Measurements from ENCODE around the gene SELP. TPM values are rescaled to one million over a fixed set of nuclear protein-coding genes. Genes with fewer than 3 reads are reported as not detected.
A peak's percentile ranks its signal among the peaks of the same experiment; 100 is the strongest.

Gene SELP
- total and polyA plus RNA-seq, 2 of the 13 experiments (the other 11 are each of a cell fraction or from before 2014, with no cell fraction given): 0.11 TPM; not detected in 1

DNA sequence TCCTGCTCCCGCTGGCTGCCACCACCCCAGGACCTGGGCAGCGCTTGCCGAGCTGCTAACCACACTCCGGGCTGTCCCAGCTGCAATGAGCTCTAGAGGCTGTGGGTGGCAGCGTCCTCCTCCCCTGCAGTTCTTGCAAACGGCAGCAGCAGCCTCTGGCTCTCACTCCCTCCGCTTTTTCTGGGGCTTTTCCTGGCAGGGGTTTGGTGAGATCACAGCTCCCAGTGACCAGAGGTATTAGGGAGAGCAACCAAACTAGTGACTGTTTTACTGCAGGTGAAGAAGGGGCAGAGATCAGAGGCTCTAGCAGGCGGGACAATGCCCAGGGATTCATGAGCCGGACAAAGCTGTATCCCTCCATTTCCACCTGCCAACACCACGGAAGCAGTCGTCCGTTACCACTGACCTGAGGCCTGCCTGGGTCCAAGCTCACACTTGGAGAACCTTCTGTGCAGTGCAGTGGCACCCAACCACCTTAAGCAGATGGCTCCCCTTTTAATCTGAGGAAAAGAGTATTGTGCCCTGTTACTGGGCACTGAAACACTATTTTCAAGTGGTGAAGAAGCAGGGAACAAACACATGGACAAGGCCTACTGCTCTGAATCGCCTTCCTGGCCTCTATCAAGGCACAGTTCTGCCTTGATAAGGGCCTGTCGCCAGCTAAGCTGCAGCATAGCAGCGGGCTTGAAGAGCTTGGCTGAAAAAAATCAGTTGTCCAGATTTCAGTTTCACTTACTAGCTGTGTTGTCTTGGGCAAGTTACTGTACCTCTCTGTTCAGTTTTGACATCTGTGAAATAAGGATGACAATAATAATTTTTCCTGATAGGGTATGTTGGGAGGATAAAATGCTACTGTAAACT lies 43.3 kb downstream of the SELP start, which contains the start of gene F5 (continued):
- TF ChIP-seq SMAD3 (CRISPR knock-in tag; IDR thresholded peaks at IDR 0.05) (peak; percentile 71; the same call in 1 of the 2 replicates), TARDBP (CRISPR knock-in tag; IDR thresholded peaks at IDR 0.05) (0 out of 2 replicates have a peak, but pooled peaks have one; percentile 21), ZNF207 (IDR thresholded peaks at IDR 0.05; ENCODE audit: borderline replicate concordance) (no peak), ZNF570 (CRISPR knock-in tag; IDR thresholded peaks at IDR 0.05; ENCODE audit: borderline replicate concordance) (no peak), TIGD3 (CRISPR knock-in tag; IDR thresholded peaks at IDR 0.05; ENCODE audit: borderline replicate concordance) (peak; percentile 86; the same call in 1 of the 2 replicates), DNMT3B (CRISPR knock-in tag; conservative IDR thresholded peaks at IDR 0.05) (no peak), SIX4 (CRISPR knock-in tag; IDR thresholded peaks at IDR 0.05) (peak; percentile 11; the same call in 1 of the 2 replicates), ZNF264 (CRISPR knock-in tag; IDR thresholded peaks at IDR 0.05) (no peak), NPAS2 (CRISPR knock-in tag; IDR thresholded peaks at IDR 0.05; ENCODE audit: borderline replicate concordance) (no peak), CBX1 (IDR thresholded peaks at IDR 0.05; ENCODE audit: low read depth) (peak; percentile 74), NCOA2 (CRISPR knock-in tag; IDR thresholded peaks at IDR 0.05) (no peak), KDM3A (CRISPR knock-in tag; IDR thresholded peaks at IDR 0.05; ENCODE audit: low read depth) (peak; percentile 62; the same call in 1 of the 2 replicates), PCBP1 (IDR thresholded peaks at IDR 0.05; ENCODE audit: borderline replicate concordance, low read depth, low read length) (no peak), GZF1 (CRISPR knock-in tag; IDR thresholded peaks at IDR 0.05) (peak; percentile 68; the same call in 1 of the 2 replicates), ERF (CRISPR knock-in tag; IDR thresholded peaks at IDR 0.05) (peak; percentile 70), ZNF10 (CRISPR knock-in tag; IDR thresholded peaks at IDR 0.05; ENCODE audit: borderline replicate concordance, low read depth) (no peak), PCBP2 (optimal IDR thresholded peaks at IDR 0.05; ENCODE audit: low read depth, low read length, poor library complexity, severe bottlenecking) (no peak), HMG20B (CRISPR knock-in tag; conservative IDR thresholded peaks at IDR 0.05) (no peak), ZMAT3 (CRISPR knock-in tag; conservative IDR thresholded peaks at IDR 0.05) (no peak; the same call in none of the 2 replicates), ZNF75D (CRISPR knock-in tag; IDR thresholded peaks at IDR 0.05; ENCODE audit: borderline replicate concordance) (no peak), ELF4 (CRISPR knock-in tag; IDR thresholded peaks at IDR 0.05; ENCODE audit: borderline replicate concordance) (no peak)
- TF ChIP-seq, protein P1, sequence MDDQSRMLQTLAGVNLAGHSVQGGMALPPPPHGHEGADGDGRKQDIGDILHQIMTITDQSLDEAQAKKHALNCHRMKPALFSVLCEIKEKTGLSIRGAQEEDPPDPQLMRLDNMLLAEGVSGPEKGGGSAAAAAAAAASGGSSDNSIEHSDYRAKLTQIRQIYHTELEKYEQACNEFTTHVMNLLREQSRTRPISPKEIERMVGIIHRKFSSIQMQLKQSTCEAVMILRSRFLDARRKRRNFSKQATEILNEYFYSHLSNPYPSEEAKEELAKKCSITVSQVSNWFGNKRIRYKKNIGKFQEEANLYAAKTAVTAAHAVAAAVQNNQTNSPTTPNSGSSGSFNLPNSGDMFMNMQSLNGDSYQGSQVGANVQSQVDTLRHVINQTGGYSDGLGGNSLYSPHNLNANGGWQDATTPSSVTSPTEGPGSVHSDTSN (CRISPR knock-in tag; IDR thresholded peaks at IDR 0.05; ENCODE audit: borderline replicate concordance): no peak
- TF ChIP-seq, protein P2, sequence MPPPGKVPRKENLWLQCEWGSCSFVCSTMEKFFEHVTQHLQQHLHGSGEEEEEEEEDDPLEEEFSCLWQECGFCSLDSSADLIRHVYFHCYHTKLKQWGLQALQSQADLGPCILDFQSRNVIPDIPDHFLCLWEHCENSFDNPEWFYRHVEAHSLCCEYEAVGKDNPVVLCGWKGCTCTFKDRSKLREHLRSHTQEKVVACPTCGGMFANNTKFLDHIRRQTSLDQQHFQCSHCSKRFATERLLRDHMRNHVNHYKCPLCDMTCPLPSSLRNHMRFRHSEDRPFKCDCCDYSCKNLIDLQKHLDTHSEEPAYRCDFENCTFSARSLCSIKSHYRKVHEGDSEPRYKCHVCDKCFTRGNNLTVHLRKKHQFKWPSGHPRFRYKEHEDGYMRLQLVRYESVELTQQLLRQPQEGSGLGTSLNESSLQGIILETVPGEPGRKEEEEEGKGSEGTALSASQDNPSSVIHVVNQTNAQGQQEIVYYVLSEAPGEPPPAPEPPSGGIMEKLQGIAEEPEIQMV (CRISPR knock-in tag; IDR thresholded peaks at IDR 0.05; ENCODE audit: low read depth): no peak
- TF ChIP-seq, protein P3, sequence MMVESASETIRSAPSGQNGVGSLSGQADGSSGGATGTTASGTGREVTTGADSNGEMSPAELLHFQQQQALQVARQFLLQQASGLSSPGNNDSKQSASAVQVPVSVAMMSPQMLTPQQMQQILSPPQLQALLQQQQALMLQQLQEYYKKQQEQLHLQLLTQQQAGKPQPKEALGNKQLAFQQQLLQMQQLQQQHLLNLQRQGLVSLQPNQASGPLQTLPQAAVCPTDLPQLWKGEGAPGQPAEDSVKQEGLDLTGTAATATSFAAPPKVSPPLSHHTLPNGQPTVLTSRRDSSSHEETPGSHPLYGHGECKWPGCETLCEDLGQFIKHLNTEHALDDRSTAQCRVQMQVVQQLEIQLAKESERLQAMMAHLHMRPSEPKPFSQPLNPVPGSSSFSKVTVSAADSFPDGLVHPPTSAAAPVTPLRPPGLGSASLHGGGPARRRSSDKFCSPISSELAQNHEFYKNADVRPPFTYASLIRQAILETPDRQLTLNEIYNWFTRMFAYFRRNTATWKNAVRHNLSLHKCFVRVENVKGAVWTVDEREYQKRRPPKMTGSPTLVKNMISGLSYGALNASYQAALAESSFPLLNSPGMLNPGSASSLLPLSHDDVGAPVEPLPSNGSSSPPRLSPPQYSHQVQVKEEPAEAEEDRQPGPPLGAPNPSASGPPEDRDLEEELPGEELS (CRISPR knock-in tag; IDR thresholded peaks at IDR 0.05): peak; percentile 67

Measured in HepG2 (cell line).